NCI-H524 (cell line): ENCODE data around the gene UNCX.
"Not testable (repeated sequence)": the region's sequence is repeated elsewhere in the genome, so short reads cannot be mapped to it uniquely, and the experiment has no call there.

ENCODE experiments used
- DNase-seq, 2 experiments: peaks; one replicate each; lab custom pipeline; 2025; lab: John Stamatoyannopoulos, UW

The UNCX gene

DNA sequence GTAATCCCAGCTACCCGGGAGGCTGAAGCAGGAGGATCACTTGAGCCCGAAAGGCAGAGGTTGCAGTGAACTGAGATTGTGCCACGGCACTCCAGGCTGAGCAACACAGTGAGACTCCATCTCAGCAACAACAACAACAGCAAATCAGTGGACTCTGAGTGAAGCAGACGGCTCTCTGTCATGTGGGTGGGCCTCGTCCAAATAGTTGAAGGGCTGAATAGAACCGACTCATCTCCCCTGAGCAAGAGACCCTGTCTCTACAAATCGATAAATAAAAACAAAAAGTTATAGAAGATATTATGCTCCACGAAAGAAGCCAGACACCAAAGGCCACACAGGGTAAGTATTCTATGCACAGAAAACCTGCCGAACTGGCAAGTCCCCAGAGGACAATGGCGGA is 45.9 kb downstream of the UNCX start:
- no peak for DNase-seq

- DNase-seq: no peak
Observed at GRCh38 chr7:1279041-1279440, 46.4 kb downstream of the UNCX start.

- DNase-seq: not testable (repeated sequence)
Observed at GRCh38 chr7:1279895-1280294, 47.2 kb downstream of the UNCX start.

GRCh38 chr7:1281068-1281467 is 48.4 kb downstream of the UNCX start:
- no peak for DNase-seq

GRCh38 chr7:1282679-1283078 is 50.0 kb downstream of the UNCX start:
- no peak for DNase-seq

- DNase-seq: no peak
Observed at GRCh38 chr7:1283337-1283736, 50.7 kb downstream of the UNCX start.

DNA sequence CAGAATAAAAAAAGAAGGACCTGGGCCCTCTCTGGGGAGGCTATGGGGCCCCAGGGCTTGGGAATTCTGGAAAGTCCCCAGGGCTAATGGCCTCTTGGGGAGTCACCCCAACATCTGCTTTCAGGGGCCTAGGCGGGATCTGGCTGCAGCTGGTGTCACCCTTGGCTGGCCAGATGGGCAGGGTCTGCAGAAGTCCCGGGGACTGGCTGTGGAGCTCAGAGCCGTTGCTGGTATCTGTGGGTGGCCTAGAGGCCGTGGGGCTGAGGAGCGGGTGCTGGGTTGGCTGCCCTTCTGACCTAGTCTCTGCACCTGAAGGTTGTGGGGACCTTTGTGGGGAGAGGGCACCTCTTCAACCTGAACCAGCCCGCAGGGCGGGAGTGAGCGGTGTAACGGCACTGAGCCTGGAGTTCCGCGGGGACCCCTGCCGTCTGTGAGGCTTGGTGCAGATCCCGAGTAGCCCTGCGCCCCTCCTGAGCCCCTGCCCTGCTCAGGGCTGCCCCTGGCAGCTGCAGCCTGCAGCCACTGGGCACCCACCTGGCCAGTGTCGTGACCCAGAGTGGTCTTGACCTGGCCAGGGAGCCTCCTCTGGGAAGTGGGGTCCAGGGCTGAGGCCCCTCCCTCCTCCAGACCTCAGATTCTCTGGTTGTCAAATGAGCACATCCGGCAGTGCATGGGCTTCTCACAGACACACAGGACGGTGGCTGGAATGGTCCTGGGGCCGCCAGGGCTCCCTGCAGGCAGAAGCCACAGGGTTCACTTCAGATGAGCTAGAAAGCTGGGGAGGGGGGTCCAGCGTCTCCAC is 51.5 kb downstream of the UNCX start:
- no peak for DNase-seq

- DNase-seq: no peak
Observed at GRCh38 chr7:1284743-1285458, 52.2 kb downstream of the UNCX start.

DNA sequence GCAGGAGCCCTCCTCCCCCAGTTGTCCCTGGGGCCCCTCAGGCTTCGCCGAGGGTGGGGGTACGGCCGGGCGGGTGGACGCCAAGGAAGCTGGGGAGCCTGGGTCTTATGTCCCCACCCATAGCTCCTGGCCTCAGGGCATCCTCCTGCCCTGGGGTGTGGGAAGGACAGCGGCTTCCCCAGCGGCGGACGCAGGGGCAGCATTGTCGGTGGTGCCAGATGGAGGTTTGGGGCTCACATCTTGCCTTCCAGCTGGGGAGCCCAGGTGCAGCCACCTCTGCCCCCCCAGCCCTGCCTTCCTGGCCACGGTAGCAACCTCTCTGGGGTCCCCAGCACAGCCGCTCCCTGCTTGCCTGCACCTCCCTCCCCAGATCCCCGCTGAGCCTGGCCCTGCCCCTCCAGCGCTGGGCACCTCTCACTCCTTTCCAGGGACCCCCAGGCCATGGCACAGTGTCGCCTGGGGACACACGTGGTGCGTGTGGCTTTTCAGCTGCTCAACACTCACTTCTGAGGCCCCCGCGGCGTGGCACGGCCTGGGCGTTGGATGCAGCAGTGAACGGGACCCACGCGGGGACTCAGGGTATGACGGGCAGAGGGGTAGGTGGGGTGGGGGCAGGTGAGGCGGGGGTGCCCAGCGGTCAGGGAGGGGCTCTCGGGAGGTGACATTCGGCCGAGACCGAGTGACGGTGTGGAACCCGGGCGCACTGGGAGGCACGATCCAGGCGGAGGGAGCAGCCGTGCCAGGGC is 53.1 kb downstream of the UNCX start:
- DNase-seq: no peak
